ENCODE measurements around the gene STEAP1B.

The STEAP1B gene

GRCh38 chr7:22427104-22427503 lies 72.9 kb downstream of the STEAP1B start:
- DNase-seq, result no peak

GRCh38 chr7:22426463-22427094 lies 73.4 kb downstream of the STEAP1B start:
- DNase-seq, result no peak

GRCh38 chr7:22425361-22425760 lies 74.6 kb downstream of the STEAP1B start:
- no peak for DNase-seq

- DNase-seq, result no peak
Measured at GRCh38 chr7:22422831-22423615, 77.0 kb downstream of the STEAP1B start.

GRCh38 chr7:22420973-22421635 lies 78.9 kb downstream of the STEAP1B start:
- DNase-seq, result no peak

GRCh38 chr7:22420008-22420407 lies 80.0 kb downstream of the STEAP1B start:
- no peak for DNase-seq

GRCh38 chr7:22419488-22419887 lies 80.5 kb downstream of the STEAP1B start:
- DNase-seq, result no peak

- DNase-seq, result no peak
Measured at GRCh38 chr7:22418251-22419046, 81.5 kb downstream of the STEAP1B start.

- DNase-seq, result no peak
Measured at GRCh38 chr7:22417841-22418240, 82.1 kb downstream of the STEAP1B start.

- DNase-seq, result no peak
Measured at GRCh38 chr7:22417349-22417748, 82.6 kb downstream of the STEAP1B start.

- DNase-seq, result no peak
Measured at GRCh38 chr7:22414424-22414823, 85.6 kb downstream of the STEAP1B start.

- no peak for DNase-seq
Measured at GRCh38 chr7:22413211-22413610, 86.8 kb downstream of the STEAP1B start.

- DNase-seq, result no peak
Measured at GRCh38 chr7:22411977-22412693, 87.9 kb downstream of the STEAP1B start.

- no peak for DNase-seq
Measured at GRCh38 chr7:22406715-22407114, 93.3 kb downstream of the STEAP1B start.

GRCh38 chr7:22404421-22405023 lies 95.5 kb downstream of the STEAP1B start:
- DNase-seq, result no peak

GRCh38 chr7:22403344-22403743 lies 96.6 kb downstream of the STEAP1B start:
- DNase-seq, result no peak

- DNase-seq, result no peak
Measured at GRCh38 chr7:22402250-22402649, 97.7 kb downstream of the STEAP1B start.

- no peak for DNase-seq
Measured at GRCh38 chr7:22400936-22401553, 98.9 kb downstream of the STEAP1B start.

GRCh38 chr7:22400150-22400814 lies 99.7 kb downstream of the STEAP1B start:
- peak in 1 of 2 experiments; percentile 10 for DNase-seq

GRCh38 chr7:22399546-22399945 lies 100.4 kb downstream of the STEAP1B start:
- no peak for DNase-seq

GRCh38 chr7:22399091-22399490 lies 100.9 kb downstream of the STEAP1B start:
- DNase-seq, result peak in 1 of 2 experiments; percentile 38

Measured in NCI-H526 (cell line).